Choroid plexus epithelial cell (primary cell): ENCODE data around the gene LDB2.

Source experiments
- DNase-seq: peaks from one replicate; pipeline ENCODE4 v3.0.0-alpha.2; 2010; ENCODE audit warnings: low read depth
- H3K4me3 ChIP-seq: 2 replicates; pipeline ENCODE4 v1.5.1; 2011; ENCODE audit warnings: low read depth, mild to moderate bottlenecking, control low read depth, low read length, moderate library complexity
- TF ChIP-seq, protein P1 (sequence below): conservative IDR thresholded peaks from 2 replicates; pipeline ENCODE4 v1.5.1; 2011; ENCODE audit warnings: low read depth, mild to moderate bottlenecking, control low read depth, inconsistent platforms, low read length, moderate library complexity

Gene LDB2

DNA sequence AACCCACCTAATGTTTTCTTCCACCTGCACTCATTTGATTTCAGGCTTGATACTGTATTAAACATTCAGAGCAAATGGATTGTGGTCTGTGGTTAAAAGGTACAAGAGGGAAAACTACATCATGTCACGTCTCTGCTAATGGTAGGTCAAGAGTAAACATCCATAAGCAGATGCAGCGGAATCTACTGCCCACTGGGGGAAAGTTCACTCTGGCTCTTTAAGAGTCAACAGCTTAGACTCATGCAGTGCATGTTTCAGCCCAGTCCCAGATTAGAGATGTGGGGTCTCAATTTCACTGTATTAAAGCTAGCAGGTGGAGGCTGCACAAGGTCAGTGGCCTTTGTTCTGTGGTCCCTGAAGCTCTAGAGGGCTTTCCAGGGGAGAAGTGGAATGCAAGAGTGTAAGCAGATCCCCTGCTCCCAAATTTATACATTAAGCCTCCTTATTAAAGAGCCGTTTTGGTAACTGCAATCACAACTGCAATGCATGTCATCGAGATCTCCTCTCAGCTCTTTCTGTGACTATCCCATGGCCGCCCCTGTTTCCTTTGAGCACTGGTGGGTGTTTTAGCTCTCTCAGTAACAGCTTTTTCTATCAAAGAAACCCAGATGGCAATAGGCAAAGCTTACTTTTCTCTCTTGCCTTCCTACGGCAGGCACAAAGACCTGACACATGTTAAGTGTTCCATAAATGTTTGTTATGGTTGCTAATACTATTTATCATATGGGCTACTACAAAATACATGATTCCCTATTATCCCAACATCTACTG lies 53.4 kb downstream of the LDB2 start:
- DNase-seq, result peak; percentile 77
- no peak overlapping the region for H3K4me3 ChIP-seq
- TF ChIP-seq, protein P1, sequence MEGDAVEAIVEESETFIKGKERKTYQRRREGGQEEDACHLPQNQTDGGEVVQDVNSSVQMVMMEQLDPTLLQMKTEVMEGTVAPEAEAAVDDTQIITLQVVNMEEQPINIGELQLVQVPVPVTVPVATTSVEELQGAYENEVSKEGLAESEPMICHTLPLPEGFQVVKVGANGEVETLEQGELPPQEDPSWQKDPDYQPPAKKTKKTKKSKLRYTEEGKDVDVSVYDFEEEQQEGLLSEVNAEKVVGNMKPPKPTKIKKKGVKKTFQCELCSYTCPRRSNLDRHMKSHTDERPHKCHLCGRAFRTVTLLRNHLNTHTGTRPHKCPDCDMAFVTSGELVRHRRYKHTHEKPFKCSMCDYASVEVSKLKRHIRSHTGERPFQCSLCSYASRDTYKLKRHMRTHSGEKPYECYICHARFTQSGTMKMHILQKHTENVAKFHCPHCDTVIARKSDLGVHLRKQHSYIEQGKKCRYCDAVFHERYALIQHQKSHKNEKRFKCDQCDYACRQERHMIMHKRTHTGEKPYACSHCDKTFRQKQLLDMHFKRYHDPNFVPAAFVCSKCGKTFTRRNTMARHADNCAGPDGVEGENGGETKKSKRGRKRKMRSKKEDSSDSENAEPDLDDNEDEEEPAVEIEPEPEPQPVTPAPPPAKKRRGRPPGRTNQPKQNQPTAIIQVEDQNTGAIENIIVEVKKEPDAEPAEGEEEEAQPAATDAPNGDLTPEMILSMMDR, result no peak

DNA sequence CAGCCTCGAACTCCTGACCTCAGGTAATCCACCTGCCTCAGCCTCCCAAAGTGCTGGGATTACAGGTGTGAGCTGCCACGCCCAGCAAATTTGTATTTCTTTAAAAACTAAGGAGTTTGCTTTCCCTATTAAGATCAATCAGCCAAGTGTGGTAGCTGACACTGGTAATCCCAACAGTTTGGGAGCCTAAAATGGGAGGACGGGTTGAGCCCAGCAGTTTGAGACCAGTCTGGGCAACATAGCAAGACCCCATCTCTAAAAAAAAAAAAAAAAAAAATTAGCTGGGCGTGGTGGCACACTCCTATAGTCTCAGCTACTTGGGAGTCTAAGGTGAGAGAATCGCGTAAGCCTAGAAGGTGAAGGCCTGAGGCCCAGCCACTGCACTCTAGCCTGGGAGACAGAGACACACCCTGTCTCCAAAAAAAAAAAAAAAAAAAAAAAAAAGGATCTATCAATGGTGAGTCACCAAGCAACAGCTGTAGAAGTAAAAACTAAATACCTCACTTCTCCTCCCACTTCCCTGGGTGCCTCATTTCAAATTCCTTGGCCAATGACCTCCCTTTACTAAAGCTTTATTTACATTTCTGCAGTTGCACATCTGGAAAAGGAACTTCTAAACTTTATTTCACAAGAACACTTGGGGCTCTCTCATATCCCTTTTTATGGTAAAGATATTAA lies 54.5 kb downstream of the LDB2 start:
- DNase-seq, result peak; percentile 89
- TF ChIP-seq, protein P1, result no peak
- no peak overlapping the region for H3K4me3 ChIP-seq

DNA sequence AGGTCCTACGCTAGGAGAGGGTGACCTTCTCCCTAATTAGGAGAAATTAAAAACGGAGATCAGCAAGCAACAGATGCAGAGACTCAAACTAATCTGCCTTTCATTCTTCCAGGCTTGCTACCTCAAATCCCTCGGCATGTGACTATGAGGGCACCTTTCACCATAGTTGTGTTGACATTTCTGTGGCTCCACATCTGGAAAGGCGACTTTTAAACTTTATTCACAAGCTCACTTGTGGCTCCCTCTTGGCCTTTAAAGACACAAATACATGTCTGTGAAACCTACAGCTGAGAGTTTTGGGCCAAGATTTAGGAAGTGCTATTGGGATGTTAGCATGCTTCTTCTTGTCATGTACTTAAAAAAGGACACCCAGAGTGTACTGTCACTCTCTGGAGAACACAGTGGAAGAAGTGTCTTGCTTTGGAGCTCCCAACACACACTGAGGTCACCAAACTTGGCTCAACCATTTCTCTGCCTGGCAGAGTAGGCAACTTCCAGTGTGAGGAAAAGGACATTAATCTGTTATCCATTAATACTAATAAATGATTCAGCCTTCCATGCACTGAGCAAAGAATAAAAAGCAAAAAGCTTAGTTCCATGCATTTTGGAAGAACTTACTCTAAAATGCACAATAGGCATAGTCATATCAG lies 60.1 kb downstream of the LDB2 start:
- no peak overlapping the region for H3K4me3 ChIP-seq
- DNase-seq, result no peak
- TF ChIP-seq, protein P1, result no peak

DNA sequence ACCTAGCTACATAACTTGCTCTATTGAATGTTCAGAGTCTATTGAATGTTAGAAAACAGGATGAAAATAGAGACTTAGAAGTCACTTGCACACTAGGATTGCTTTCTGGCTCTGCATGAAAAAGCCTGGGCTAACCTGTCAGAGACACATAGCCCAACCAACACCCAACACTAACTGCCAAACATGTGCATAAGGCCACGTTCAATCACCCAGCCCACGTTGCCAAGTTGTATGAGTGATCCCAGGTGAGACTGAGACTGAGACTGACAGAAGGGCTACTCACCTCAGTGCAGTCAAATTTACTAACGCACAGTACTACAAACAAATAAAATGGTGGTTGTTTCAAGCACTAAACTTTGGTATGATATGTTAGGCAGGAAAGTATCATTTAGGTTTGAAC lies 61.0 kb downstream of the LDB2 start:
- TF ChIP-seq, protein P1, result no peak
- DNase-seq, result no peak
- H3K4me3 ChIP-seq, result no peak overlapping the region

DNA sequence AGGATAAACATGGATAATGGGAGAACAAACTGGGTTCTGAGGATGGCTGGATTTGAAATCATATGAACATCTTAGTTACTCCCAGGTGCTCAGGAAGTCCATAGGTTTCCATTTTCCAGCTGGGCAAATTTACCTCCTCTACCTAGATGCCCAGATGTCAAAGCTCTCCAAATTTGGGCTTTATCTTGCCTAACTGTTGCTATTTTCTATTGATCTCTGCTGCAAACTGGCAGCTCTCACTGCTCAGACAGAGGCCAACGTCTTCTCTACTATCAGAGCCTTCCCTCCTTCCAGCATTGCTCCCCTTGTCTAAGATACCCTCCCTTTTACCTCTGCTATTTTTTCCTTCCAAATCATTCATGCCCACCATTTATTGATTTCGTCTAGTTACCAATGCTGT lies 62.1 kb downstream of the LDB2 start:
- DNase-seq, result no peak
- no peak overlapping the region for H3K4me3 ChIP-seq
- TF ChIP-seq, protein P1, result no peak

DNA sequence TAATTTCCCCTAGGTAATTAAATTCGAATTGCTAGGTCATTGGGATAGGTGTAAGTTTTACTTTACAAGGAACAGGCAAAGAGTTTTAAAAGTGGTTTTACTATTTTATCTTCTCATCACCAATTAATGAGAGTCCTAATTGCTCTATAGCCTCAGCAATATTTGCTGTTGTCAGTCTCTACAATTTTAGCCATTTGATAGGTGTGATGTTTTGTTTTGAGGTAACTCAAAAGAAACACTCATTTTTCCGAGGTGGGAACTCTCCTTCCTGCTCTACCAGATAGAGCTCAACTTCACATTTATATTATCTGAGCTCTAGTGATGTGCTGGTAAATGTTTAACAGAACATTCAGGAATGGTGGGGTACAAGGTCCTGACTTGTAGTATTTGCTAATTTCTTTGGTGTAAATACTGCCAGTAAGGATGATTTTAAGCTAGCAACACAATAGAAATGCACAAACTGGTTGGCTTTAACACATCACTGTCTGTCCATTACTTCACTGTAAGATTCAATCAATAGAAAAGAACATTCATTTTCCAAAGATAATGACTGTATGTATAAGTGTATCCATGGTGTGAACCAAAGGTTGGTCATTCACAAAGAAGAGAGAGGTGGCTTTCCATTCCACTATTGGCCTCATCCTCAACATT lies 62.7 kb downstream of the LDB2 start:
- H3K4me3 ChIP-seq, result no peak overlapping the region
- DNase-seq, result no peak
- TF ChIP-seq, protein P1, result no peak
